NCI-H2196 treated with DMSO at 0.1 percent for 48 hours (cell line): ENCODE data around the gene GNG8.

Experiments used
- DNase-seq: peaks from one replicate; lab custom pipeline; 2025; ENCODE audit not compliant: unreplicated experiment; lab: John Stamatoyannopoulos, UW

Gene GNG8

GRCh38 chr19:46620716-46621115, 15.3 kb downstream of the GNG8 start:
- no peak for DNase-seq

- DNase-seq, result no peak
Observed at GRCh38 chr19:46620267-46620666, 15.7 kb downstream of the GNG8 start.

GRCh38 chr19:46618670-46619231, 17.3 kb downstream of the GNG8 start:
- peak; percentile 14 for DNase-seq

GRCh38 chr19:46617601-46618000, 18.4 kb downstream of the GNG8 start:
- DNase-seq, result no peak

- peak; percentile 56 for DNase-seq
Observed at GRCh38 chr19:46616631-46617322, 19.2 kb downstream of the GNG8 start.

GRCh38 chr19:46615966-46616365, 20.0 kb downstream of the GNG8 start:
- no peak for DNase-seq

- DNase-seq, result peak; percentile 53
Observed at GRCh38 chr19:46614114-46614722, 21.8 kb downstream of the GNG8 start.

- no peak for DNase-seq
Observed at GRCh38 chr19:46613525-46613924, 22.5 kb downstream of the GNG8 start.

GRCh38 chr19:46611776-46612175, 24.2 kb downstream of the GNG8 start:
- no peak for DNase-seq

GRCh38 chr19:46610851-46611770, 24.9 kb downstream of the GNG8 start:
- DNase-seq, result no peak

GRCh38 chr19:46610413-46610775, 25.6 kb downstream of the GNG8 start:
- DNase-seq, result no peak

GRCh38 chr19:46609511-46610412, 26.2 kb downstream of the GNG8 start:
- no peak for DNase-seq

- DNase-seq, result no peak
Observed at GRCh38 chr19:46608581-46609345, 27.2 kb downstream of the GNG8 start.

- DNase-seq, result no peak
Observed at GRCh38 chr19:46608178-46608577, 27.8 kb downstream of the GNG8 start.

- DNase-seq, result peak; percentile 37
Observed at GRCh38 chr19:46607448-46607841, 28.6 kb downstream of the GNG8 start.

GRCh38 chr19:46606681-46607447, 29.1 kb downstream of the GNG8 start:
- no peak for DNase-seq

- DNase-seq, result no peak
Observed at GRCh38 chr19:46606019-46606418, 30.0 kb downstream of the GNG8 start.

- DNase-seq, result no peak
Observed at GRCh38 chr19:46605356-46605821, 30.6 kb downstream of the GNG8 start.

GRCh38 chr19:46604781-46605355, 31.1 kb downstream of the GNG8 start:
- DNase-seq, result no peak
